NCI-H82 (cell line): Measurements from ENCODE around the gene RIPOR2.
"Not testable (repeated sequence)": the region's sequence is repeated elsewhere in the genome, so short reads cannot be mapped to it uniquely, and the experiment has no call there.

ENCODE experiments used
- DNase-seq: peaks from one replicate; lab custom pipeline; 2025; lab: John Stamatoyannopoulos, UW

RIPOR2 gene

GRCh38 chr6:24926647-24927046 is 9.1 kb downstream of the RIPOR2 start:
- not testable (repeated sequence) for DNase-seq

GRCh38 chr6:24926192-24926591 is 9.6 kb downstream of the RIPOR2 start:
- DNase-seq: no peak

GRCh38 chr6:24925661-24926060 is 10.1 kb downstream of the RIPOR2 start:
- DNase-seq: no peak

GRCh38 chr6:24924580-24925356 is 11.0 kb downstream of the RIPOR2 start:
- DNase-seq: no peak

GRCh38 chr6:24923885-24924401 is 11.8 kb downstream of the RIPOR2 start:
- peak; percentile 42 for DNase-seq

- DNase-seq: no peak
Observed at GRCh38 chr6:24922814-24923213, 12.9 kb downstream of the RIPOR2 start.

- no peak for DNase-seq
Observed at GRCh38 chr6:24922170-24922569, 13.6 kb downstream of the RIPOR2 start.

GRCh38 chr6:24920136-24920535 is 15.6 kb downstream of the RIPOR2 start:
- DNase-seq: no peak

- peak; percentile 90 for DNase-seq
Observed at GRCh38 chr6:24919056-24919892, 16.5 kb downstream of the RIPOR2 start.

GRCh38 chr6:24918641-24919055 is 17.1 kb downstream of the RIPOR2 start:
- no peak for DNase-seq

- no peak for DNase-seq
Observed at GRCh38 chr6:24916496-24916895, 19.3 kb downstream of the RIPOR2 start.

GRCh38 chr6:24915641-24916040 is 20.1 kb downstream of the RIPOR2 start:
- DNase-seq: no peak

- not testable (repeated sequence) for DNase-seq
Observed at GRCh38 chr6:24914082-24914481, 21.7 kb downstream of the RIPOR2 start.

- DNase-seq: no peak
Observed at GRCh38 chr6:24911796-24912382, 23.9 kb downstream of the RIPOR2 start.

GRCh38 chr6:24910961-24911725 is 24.6 kb downstream of the RIPOR2 start:
- DNase-seq: peak; percentile 83

- no peak for DNase-seq
Observed at GRCh38 chr6:24910331-24910960, 25.3 kb downstream of the RIPOR2 start.

- DNase-seq: no peak
Observed at GRCh38 chr6:24909241-24910216, 26.2 kb downstream of the RIPOR2 start.

- no peak for DNase-seq
Observed at GRCh38 chr6:24908650-24909035, 27.1 kb downstream of the RIPOR2 start.

GRCh38 chr6:24907919-24908649 is 27.7 kb downstream of the RIPOR2 start:
- peak; percentile 6 for DNase-seq
